ENCODE data around the gene MPP1.

MPP1 gene

DNA sequence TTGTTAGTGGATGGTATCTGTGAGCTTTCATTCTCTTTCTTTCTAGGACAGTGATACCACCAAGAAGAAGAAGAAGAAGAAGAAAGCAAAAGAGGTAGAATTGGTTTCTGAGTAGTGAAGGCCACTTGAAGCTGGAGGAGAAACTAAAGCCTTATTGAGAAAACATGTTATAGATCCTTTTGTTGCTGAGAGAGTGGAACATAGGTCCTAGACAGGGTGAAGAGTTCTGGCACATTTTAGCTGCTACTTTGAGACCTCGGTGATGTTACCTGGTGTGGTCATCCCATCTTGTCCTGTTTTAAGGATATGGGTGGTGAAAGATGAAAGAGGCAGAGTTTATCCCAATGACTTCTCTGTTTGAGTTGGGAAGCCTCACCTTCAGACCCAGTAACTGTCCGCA, 28.5 kb downstream of the MPP1 start:
- Histone ChIP-seq H3K9ac (ENCODE audit: low read depth in 1 of 2, low read length in 2 of 2) (no peak overlapping the region), H3K27me3 (ENCODE audit: control insufficient read depth in 1 of 2, insufficient read depth in 2 of 2, low read length in 2 of 2) (no peaks in the 10 kb centered on the region), H3K36me3 (ENCODE audit: control insufficient read depth in 1 of 2, insufficient read depth in 2 of 2, low read length in 2 of 2) (peaks cover 33 to 62% of the 10 kb centered on the region in 2 donors), H3K4me1 (ENCODE audit: control insufficient read depth in 1 of 2, insufficient read depth in 2 of 2, low read length in 2 of 2) (no peaks in the 10 kb centered on the region), H3K27ac (ENCODE audit: low read depth, low read length) (no peak overlapping the region), H3K4me3 (ENCODE audit: low read depth in 1 of 2, low read length in 2 of 2) (no peak overlapping the region), H3K9me3 (ENCODE audit: control insufficient read depth in 1 of 2, low read length in 2 of 2) (no peaks in the 10 kb centered on the region)

DNA sequence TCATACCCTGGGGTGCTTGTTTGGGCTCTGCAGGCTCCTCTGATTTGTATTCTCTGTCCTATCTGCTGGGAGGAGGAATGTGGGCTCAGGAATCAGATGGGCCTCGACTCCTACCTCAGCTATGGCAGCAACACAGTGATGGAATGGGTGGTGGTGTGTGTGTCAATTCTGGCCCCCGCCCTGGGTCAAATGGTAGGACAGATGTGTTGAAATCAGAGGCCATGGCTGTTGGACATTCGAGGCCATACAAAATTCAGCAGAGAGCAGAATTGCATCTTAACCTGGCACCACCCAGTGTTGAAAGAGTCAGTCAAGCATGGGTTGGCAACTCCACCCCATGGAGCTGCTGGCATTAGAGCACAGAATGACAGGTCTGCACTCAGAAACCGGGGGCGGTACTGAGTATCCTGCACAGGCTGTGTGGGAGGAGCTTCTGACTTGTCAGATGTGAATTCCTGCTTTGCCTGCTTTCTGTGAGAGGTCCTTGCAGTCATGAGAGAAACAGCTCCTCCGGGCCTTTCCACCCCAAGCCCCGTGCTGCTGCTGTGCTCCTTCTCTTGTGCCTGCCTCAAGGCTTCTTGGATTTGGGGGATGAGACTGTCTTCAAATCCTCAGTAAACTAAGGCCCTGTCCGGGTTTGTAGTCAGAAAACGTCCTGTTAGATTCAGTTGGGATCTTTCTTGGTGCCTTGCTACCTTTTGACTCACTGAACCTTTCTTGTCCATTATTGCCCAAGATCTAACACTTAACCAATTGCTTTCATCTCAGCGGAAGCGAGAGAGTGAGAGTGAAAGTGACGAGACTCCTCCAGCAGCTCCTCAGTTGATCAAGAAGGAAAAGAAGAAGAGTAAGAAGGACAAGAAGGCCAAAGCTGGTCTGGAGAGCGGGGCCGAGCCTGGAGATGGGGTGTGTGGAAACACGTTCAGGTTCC, 29.6 kb downstream of the MPP1 start:
- H3K27me3 ChIP-seq (ENCODE audit: control insufficient read depth in 1 of 2, insufficient read depth in 2 of 2, low read length in 2 of 2): no peaks in the 10 kb centered on the region
- no peak overlapping the region for H3K27ac ChIP-seq (ENCODE audit: low read depth, low read length)
- no peaks in the 10 kb centered on the region for H3K4me1 ChIP-seq (ENCODE audit: control insufficient read depth in 1 of 2, insufficient read depth in 2 of 2, low read length in 2 of 2)
- H3K9ac ChIP-seq (ENCODE audit: low read depth in 1 of 2, low read length in 2 of 2): no peak overlapping the region
- H3K4me3 ChIP-seq (ENCODE audit: low read depth in 1 of 2, low read length in 2 of 2): no peak overlapping the region
- H3K36me3 ChIP-seq (ENCODE audit: control insufficient read depth in 1 of 2, insufficient read depth in 2 of 2, low read length in 2 of 2): peaks cover 33 to 59% of the 10 kb centered on the region in 2 donors
- H3K9me3 ChIP-seq (ENCODE audit: control insufficient read depth in 1 of 2, low read length in 2 of 2): no peaks in the 10 kb centered on the region

DNA sequence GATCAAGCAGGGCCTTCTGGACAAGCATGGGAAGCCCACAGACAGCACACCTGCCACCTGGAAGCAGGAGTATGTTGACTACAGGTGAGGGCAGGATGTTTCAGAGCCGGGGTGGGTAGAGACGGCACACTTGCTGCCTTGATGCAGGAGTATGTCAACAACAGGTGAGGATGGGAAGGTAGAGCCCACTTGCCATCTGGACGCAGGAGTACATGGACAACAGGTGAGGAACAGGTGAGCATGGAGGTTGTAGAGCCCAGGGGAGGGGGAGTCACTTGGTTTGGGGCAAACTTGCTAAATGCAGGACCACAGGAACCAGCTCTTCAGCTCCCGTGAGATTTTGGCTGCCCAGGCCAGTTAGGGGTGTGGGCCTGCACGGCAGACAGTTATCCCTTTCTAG, 30.7 kb downstream of the MPP1 start:
- Histone ChIP-seq H3K27ac (ENCODE audit: low read depth, low read length) (no peak overlapping the region), H3K9ac (ENCODE audit: low read depth in 1 of 2, low read length in 2 of 2) (no peak overlapping the region), H3K4me1 (ENCODE audit: control insufficient read depth in 1 of 2, insufficient read depth in 2 of 2, low read length in 2 of 2) (no peaks in the 10 kb centered on the region), H3K9me3 (ENCODE audit: control insufficient read depth in 1 of 2, low read length in 2 of 2) (no peaks in the 10 kb centered on the region), H3K27me3 (ENCODE audit: control insufficient read depth in 1 of 2, insufficient read depth in 2 of 2, low read length in 2 of 2) (no peaks in the 10 kb centered on the region), H3K4me3 (ENCODE audit: low read depth in 1 of 2, low read length in 2 of 2) (no peak overlapping the region), H3K36me3 (ENCODE audit: control insufficient read depth in 1 of 2, insufficient read depth in 2 of 2, low read length in 2 of 2) (peaks cover 33 to 66% of the 10 kb centered on the region in 2 donors)

DNA sequence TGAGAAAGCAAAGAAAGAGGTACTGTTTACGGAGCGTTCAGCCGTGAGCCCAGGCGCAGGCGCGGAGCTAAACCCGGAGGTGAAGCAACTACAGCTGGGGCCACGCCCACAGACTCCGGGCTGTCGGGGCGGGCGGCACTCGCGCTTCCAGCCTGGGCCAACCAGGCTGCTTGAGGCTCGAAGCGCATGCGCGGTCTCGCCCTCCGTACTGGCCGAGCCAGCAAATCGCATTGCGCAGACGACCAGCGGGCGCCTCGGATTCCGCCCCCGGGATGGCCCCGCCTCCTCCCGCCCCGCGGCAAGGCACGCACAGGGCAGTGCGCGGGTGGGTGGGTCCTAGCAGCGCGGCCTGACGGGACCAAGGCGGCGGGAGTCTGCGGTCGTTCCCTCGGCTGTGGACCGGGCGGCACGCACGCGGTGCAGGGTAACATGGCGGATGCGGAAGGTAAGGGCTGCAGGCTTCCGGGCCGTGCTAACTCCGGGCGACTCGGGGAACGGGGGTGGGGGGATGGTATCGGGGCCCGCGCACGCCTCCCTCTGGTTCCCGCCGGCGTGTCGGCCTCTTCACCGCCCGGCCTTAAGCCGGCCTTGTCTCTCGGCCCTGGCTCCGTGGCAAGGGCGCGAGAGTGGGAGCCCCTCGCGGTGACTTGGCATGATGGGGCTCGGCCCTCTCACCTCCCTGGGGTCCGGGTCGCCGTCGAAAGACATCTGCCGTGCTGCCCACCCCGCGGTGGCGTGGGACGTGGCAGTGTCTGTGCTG, 42.6 kb downstream of the MPP1 start, which contains the start of gene DKC1:
Gene DKC1 (plus strand): TSS at position 328 of the 760 bp plus-strand sequence. CDS start 102 bp downstream, at position 430.
- Histone ChIP-seq H3K9me3 (ENCODE audit: control insufficient read depth in 1 of 2, low read length in 2 of 2) (no peaks in the 10 kb centered on the region), H3K4me1 (ENCODE audit: control insufficient read depth in 1 of 2, insufficient read depth in 2 of 2, low read length in 2 of 2) (peaks cover 0 to 10% of the 10 kb centered on the region in 2 donors), H3K36me3 (ENCODE audit: control insufficient read depth in 1 of 2, insufficient read depth in 2 of 2, low read length in 2 of 2) (peaks cover 17 to 24% of the 10 kb centered on the region in 2 donors), H3K27ac (ENCODE audit: low read depth, low read length) (peak within 1 kb of the TSS; percentile 50), H3K27me3 (ENCODE audit: control insufficient read depth in 1 of 2, insufficient read depth in 2 of 2, low read length in 2 of 2) (no peaks in the 10 kb centered on the region), H3K9ac (ENCODE audit: low read depth in 1 of 2, low read length in 2 of 2) (peak within 1 kb of the TSS; percentile 30 to 56), H3K4me3 (ENCODE audit: low read depth in 1 of 2, low read length in 2 of 2) (peak within 1 kb of the TSS; percentile 77 to 83)

DNA sequence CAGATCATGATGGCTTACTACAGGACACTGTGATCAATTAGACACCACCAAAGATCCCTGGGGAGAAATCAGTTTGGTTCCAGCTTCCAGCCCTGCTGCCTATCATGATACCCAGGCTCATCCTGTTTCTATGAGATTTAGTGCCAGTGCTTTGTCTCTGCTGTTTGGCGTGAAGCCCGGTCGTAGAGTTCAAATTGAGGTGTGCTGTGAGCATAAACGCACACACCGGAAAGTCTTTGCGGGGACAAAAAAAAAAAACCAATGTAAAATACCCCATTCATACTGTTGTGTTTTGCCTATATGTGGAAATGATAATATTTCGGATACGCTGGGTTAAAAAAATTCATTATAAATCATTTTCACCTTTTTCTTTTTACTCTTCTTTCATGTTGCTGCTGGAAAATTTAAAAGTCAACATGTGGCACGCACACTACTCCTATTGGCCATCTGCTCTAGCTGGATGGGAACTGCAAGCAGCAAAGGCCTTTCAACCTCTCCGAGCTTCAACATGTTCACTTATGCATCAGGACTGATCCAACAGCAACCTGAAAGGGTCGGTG, 43.2 kb downstream of the MPP1 start:
- H3K36me3 ChIP-seq (ENCODE audit: control insufficient read depth in 1 of 2, insufficient read depth in 2 of 2, low read length in 2 of 2): peaks cover 17 to 19% of the 10 kb centered on the region in 2 donors
- no peak overlapping the region for H3K27ac ChIP-seq (ENCODE audit: low read depth, low read length)
- peak overlapping the region; percentile 30 to 56 for H3K9ac ChIP-seq (ENCODE audit: low read depth in 1 of 2, low read length in 2 of 2)
- H3K4me3 ChIP-seq (ENCODE audit: low read depth in 1 of 2, low read length in 2 of 2): peak overlapping the region; percentile 77 to 83
- peaks cover 0 to 10% of the 10 kb centered on the region in 2 donors for H3K4me1 ChIP-seq (ENCODE audit: control insufficient read depth in 1 of 2, insufficient read depth in 2 of 2, low read length in 2 of 2)
- no peaks in the 10 kb centered on the region for H3K27me3 ChIP-seq (ENCODE audit: control insufficient read depth in 1 of 2, insufficient read depth in 2 of 2, low read length in 2 of 2)
- no peaks in the 10 kb centered on the region for H3K9me3 ChIP-seq (ENCODE audit: control insufficient read depth in 1 of 2, low read length in 2 of 2)

DNA sequence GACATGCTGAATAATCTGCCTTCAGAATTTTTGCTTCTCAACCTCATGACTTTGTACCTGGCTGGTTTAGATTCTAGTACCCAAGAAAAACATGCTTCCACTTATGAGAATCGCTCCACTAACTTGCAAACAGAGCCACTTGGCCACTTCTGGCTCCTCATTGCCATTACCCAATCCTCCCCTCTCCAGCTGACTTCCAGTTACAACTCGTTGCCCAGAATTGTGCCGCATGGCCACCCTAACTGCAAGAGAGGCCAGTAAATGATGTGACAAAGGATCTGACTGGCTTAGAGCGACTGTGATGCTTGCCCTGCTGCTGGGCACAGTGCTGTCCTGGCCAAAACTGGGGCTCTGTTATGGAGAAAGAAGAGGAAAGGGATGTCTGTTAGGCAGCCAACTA, 46.6 kb downstream of the MPP1 start:
- Histone ChIP-seq H3K36me3 (ENCODE audit: control insufficient read depth in 1 of 2, insufficient read depth in 2 of 2, low read length in 2 of 2) (no peaks in the 10 kb centered on the region), H3K27me3 (ENCODE audit: control insufficient read depth in 1 of 2, insufficient read depth in 2 of 2, low read length in 2 of 2) (no peaks in the 10 kb centered on the region), H3K4me1 (ENCODE audit: control insufficient read depth in 1 of 2, insufficient read depth in 2 of 2, low read length in 2 of 2) (peaks cover 0 to 10% of the 10 kb centered on the region in 2 donors), H3K9ac (ENCODE audit: low read depth in 1 of 2, low read length in 2 of 2) (no peak overlapping the region), H3K4me3 (ENCODE audit: low read depth in 1 of 2, low read length in 2 of 2) (no peak overlapping the region), H3K9me3 (ENCODE audit: control insufficient read depth in 1 of 2, low read length in 2 of 2) (no peaks in the 10 kb centered on the region), H3K27ac (ENCODE audit: low read depth, low read length) (no peak overlapping the region)

DNA sequence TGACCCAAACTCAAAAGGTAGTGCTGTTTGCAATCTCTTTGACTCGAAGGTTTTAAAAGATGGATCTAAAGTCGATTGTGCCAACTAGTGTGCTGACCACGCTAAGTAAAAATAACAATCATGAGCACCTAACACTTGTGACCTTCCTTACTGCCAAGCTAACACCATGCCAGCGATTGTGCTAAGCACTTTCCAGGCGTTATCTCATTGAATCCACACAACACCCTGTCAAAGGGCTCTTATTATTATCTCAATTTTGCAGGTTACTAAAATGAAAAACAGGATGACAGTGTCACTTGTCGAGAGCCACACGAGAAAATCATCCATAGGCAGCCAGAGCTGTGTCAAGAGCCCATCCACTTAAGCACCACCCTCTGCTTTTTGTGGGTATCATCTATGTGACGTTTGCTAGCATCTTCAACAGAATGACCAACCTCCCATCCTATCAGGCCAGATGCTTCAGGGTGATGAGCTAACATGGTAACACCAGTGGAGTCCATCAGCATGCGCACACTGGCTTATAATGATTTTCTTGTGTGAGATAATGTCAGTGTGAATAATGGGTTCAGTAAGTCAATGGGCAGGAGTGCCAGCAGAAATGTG, 53.5 kb downstream of the MPP1 start:
- peaks cover 0 to 3% of the 10 kb centered on the region in 2 donors for H3K27me3 ChIP-seq (ENCODE audit: control insufficient read depth in 1 of 2, insufficient read depth in 2 of 2, low read length in 2 of 2)
- no peak overlapping the region for H3K27ac ChIP-seq (ENCODE audit: low read depth, low read length)
- H3K36me3 ChIP-seq (ENCODE audit: control insufficient read depth in 1 of 2, insufficient read depth in 2 of 2, low read length in 2 of 2): no peaks in the 10 kb centered on the region
- no peaks in the 10 kb centered on the region for H3K9me3 ChIP-seq (ENCODE audit: control insufficient read depth in 1 of 2, low read length in 2 of 2)
- no peaks in the 10 kb centered on the region for H3K4me1 ChIP-seq (ENCODE audit: control insufficient read depth in 1 of 2, insufficient read depth in 2 of 2, low read length in 2 of 2)
- peak overlapping the region; percentile 56 to 57 for H3K4me3 ChIP-seq (ENCODE audit: low read depth in 1 of 2, low read length in 2 of 2)
- H3K9ac ChIP-seq (ENCODE audit: low read depth in 1 of 2, low read length in 2 of 2): no peak overlapping the region

DNA sequence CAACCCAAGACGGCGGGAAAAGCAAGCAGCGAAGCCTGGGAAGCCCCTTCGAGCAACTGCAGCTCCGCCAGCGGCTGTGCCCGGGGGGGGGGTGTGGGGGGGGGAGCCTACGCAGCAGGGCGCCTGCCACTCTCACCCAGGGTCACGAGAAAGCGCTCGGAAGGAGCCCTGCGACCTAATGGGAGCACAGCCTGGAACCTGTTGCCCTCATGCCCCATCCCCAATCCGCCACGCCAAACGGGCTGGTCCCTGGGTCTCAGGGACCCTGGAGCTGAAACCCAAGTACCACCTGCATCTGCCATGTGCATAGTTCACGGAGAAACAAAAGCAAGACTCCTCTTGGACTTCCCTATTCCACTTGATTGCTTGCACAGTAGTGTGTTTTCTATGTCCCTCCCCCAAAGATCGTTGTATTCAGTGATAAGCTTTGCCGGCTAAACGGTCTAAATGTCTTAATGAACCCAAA, 54.0 kb downstream of the MPP1 start:
- H3K4me3 ChIP-seq (ENCODE audit: low read depth in 1 of 2, low read length in 2 of 2): peak overlapping the region; percentile 56 to 57
- H3K27ac ChIP-seq (ENCODE audit: low read depth, low read length): no peak overlapping the region
- H3K9ac ChIP-seq (ENCODE audit: low read depth in 1 of 2, low read length in 2 of 2): peak overlapping the region in 1 of 2 donors; percentile 32
- H3K4me1 ChIP-seq (ENCODE audit: control insufficient read depth in 1 of 2, insufficient read depth in 2 of 2, low read length in 2 of 2): no peaks in the 10 kb centered on the region
- no peaks in the 10 kb centered on the region for H3K36me3 ChIP-seq (ENCODE audit: control insufficient read depth in 1 of 2, insufficient read depth in 2 of 2, low read length in 2 of 2)
- H3K9me3 ChIP-seq (ENCODE audit: control insufficient read depth in 1 of 2, low read length in 2 of 2): no peaks in the 10 kb centered on the region
- H3K27me3 ChIP-seq (ENCODE audit: control insufficient read depth in 1 of 2, insufficient read depth in 2 of 2, low read length in 2 of 2): peaks cover 0 to 3% of the 10 kb centered on the region in 2 donors

DNA sequence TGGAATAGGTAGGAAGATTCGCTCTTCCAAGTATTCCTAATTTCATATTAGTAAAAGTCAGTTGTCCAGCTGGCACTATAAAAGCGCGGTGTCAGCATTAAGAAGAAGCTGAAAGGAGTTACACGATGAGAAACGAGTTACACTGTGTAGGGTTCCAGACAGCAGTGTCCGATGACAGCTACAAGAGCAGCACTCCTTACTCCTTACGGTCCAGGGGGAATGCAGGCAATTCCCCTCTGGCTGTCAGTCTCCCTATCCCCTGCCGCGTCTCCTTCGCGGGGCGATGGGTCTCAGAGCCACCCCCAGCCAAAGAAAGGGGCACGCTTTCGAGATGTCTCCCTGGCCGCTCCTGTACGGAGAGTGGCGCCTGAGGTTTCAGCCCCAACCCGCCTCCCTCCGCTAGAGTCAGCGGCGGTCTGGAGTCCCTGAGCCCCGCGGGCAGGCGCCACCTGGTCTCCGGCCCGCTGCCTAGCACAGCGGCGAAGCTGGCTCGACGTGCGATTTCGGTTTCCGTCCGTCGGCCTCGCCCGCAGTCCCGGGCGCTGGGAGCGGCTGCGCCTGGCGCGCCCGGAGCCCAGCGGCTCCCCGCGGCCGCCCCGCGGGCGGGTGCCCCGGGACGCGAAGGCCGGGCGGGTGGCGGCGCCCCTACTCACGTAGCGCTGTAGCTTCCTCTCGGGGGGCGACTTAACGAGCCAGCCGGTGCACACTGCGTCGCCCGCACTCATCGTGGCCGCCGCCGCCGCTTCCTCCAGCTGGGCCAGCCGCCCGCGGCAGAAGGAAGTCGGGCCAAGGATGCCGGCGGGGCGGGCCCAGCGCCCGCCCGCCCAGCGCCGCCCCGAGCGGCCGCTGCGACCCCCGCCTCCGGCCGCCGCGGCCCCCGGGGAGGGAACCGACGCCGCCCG, 54.7 kb downstream of the MPP1 start, which contains the start of gene GAB3:
Gene GAB3 (minus strand): TSS at position 777 of the 902 bp plus-strand sequence. CDS start 52 bp downstream, at position 725.
- Histone ChIP-seq H3K27ac (ENCODE audit: low read depth, low read length) (peak within 1 kb of the TSS; percentile 20), H3K9ac (ENCODE audit: low read depth in 1 of 2, low read length in 2 of 2) (peak within 1 kb of the TSS; percentile 49 to 54), H3K4me1 (ENCODE audit: control insufficient read depth in 1 of 2, insufficient read depth in 2 of 2, low read length in 2 of 2) (no peaks in the 10 kb centered on the region), H3K27me3 (ENCODE audit: control insufficient read depth in 1 of 2, insufficient read depth in 2 of 2, low read length in 2 of 2) (peaks cover 0 to 3% of the 10 kb centered on the region in 2 donors), H3K4me3 (ENCODE audit: low read depth in 1 of 2, low read length in 2 of 2) (peak within 1 kb of the TSS; percentile 66 to 69), H3K9me3 (ENCODE audit: control insufficient read depth in 1 of 2, low read length in 2 of 2) (no peaks in the 10 kb centered on the region), H3K36me3 (ENCODE audit: control insufficient read depth in 1 of 2, insufficient read depth in 2 of 2, low read length in 2 of 2) (no peaks in the 10 kb centered on the region)

Data from duodenal mucosa (tissue), 2 donors.